ENCODE data around the gene SGMS1.

DNA sequence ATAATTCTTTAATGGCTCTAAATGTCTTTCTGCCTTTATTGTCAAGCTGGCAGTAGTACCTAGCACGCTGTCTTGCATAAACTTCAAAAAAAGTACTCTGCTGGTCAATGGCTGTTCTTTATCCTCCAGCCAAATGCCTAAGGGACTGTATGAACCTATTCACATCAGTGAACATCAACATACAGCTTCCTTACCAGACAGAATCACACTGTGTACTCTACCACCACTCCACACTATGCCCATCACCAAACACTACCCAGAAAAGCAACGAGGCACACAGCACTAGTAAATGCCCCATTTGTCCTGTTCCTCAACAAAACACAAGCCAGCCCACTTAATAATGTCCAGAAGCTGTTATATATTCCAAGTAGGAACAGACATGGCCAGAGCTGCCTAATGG, 127.5 kb downstream of the SGMS1 start:
- TF ChIP-seq POLR2AphosphoS5 (IDR thresholded peaks at IDR 0.05) (no peak), CTCF (IDR thresholded peaks at IDR 0.05) (no peak)

Data from breast epithelium (tissue), 3 donors.